GM21360 (cell line): ENCODE measurements around the gene MRPL12.

Experiments used
- ATAC-seq: cut with Tn5 transposase; IDR thresholded peaks from one replicate; pipeline ENCODE4 v1.9.1; 2021; ENCODE audit warnings: mild to moderate bottlenecking, moderate library complexity; ENCODE audit not compliant: unreplicated experiment

Gene MRPL12

DNA sequence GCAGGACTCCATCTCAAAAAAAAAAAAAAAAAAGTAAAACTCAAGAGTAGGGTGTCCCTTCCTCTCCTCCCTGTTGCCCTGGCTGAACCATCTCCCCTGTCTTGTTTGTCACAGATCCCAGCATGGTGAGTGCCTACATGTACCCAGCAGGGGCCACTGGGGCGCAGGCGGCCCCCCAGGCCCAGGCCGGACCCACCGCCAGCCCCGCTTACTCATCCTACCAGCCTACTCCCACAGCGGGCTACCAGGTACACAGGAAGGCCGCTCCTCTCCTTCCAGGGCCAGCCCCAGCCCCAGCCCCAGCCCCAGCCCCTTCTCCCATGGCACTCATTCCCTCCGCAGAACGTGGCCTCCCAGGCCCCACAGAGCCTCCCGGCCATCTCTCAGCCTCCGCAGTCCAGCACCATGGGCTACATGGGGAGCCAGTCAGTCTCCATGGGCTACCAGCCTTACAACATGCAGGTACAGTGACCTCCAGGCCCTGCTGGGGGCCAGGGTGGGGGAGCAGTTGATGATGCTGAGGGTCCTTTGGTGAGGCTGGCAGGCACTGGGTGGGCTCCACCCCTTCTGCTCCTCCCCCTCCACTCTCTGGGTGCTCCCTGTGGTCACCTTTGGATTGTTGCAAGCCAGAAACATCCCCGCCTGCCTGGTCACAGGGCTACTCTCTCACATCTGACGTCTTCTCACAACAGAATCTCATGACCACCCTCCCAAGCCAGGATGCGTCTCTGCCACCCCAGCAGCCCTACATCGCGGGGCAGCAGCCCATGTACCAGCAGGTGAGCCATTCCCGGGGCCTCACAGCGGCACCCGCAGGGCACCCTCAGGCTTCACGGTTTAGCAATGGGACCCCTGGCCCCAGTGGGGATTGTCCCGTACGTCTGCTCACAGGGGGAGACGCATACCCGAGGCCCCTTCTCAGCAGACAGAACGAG lies 2.5 kb upstream of the MRPL12 start:
- ATAC-seq = no peak

DNA sequence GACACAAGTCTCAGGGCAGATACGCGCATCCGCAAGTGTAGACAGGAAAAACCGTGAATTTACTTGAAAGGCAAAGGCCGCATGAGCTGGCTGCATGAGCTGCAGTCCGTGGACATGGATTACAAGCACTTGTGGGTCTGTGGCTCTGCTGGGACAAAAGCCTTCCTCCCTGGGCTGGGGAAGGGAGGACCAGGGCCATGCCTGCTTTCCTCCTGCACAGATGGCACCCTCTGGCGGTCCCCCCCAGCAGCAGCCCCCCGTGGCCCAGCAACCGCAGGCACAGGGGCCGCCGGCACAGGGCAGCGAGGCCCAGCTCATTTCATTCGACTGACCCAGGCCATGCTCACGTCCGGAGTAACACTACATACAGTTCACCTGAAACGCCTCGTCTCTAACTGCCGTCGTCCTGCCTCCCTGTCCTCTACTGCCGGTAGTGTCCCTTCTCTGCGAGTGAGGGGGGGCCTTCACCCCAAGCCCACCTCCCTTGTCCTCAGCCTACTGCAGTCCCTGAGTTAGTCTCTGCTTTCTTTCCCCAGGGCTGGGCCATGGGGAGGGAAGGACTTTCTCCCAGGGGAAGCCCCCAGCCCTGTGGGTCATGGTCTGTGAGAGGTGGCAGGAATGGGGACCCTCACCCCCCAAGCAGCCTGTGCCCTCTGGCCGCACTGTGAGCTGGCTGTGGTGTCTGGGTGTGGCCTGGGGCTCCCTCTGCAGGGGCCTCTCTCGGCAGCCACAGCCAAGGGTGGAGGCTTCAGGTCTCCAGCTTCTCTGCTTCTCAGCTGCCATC lies 1.7 kb upstream of the MRPL12 start:
- no peak for ATAC-seq

DNA sequence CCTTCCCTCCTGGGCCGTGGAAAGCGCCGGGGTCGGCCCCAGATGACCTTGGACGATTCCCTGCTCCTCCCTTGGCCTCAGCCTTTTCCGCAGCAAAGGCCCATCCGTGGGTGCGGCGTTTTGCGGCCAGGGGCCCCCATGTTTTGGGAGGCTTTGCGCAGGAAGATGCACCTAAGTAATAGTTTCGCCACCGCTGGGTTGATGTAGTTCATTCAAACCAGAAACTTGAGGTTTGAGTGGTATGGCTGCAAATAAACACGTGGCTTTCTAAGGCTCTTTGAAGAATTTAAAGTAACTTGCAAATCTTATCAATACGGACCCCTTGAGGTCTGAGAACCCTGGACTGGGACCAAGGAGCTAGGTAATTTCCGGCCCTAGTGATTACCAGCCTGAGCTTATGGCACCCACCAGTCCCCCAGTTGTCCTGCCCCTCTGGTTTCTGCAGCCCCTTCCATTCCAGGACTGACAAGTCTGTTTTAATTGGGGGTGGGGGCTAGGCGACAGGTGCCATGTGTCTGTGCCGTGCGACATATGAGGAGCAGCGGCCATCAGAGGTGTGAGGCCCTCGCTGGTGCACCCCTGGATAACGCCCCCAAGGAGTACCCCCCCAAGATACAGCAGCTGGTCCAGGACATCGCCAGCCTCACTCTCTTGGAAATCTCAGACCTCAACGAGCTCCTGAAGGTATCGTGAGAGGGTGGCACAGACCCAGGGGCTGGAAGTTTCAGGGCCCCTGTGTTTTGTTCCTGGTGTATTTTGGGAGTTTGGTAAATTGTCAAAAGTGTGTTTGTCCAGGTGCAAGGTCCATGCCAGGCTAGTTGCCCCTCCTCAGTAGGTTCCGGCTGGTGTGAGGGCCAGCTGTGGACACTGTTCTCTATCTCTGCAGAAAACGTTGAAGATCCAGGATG lies 834 bp downstream of the MRPL12 start:
- peak; percentile 2 for ATAC-seq

DNA sequence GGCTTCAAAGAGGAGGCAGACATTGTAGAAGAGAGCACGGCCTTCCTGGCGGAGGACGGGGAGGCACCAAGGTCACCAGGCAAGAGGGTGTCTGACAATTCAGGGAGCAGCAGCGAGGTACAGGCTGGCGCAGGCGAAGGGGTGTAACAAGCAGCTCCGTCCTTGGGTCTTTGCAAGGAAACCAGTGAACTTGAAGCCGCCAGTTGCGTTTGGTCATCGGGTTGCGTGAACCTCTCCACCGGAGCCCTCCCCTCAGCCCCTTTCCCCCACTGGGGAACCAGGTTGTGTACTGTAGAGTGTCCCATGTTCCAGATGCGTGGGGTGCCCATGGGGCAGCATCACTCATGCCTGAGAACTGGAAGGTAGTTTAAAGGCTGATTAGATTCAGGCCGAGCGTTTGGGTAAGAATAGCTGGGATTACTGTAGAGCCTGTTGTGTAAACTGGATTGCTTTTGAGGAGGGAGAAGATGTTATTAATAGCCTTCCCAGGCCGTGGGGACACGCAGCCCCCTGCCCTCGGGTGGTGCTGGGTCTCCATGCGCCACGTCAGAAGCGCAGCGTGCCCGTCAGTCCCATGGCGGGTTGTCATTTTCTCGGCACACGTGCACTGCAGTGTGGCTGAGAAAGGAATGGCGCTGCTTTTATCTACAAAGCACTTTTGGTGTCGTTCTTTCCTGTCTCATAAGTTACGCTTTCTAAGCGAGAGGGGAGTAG lies 2.5 kb downstream of the MRPL12 start:
- no peak for ATAC-seq

DNA sequence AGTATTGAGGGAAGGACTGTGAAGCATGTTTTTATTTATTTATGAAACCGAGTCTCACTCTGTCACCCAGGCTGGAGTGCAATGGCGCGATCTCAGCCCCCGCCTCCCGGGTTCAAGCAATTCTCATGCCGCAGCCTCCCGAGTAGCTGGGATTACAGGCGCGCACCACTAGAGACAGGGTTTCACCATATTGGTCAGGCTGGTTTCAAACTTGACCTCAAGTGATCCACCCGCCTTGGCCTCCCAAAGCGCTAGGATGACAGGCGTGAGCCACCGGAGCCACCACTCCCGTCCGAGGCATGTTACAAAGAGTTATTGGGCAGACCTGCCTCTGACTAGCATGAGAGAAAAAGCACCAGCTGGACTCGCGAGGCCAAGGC lies 3.1 kb downstream of the MRPL12 start:
- ATAC-seq = no peak

DNA sequence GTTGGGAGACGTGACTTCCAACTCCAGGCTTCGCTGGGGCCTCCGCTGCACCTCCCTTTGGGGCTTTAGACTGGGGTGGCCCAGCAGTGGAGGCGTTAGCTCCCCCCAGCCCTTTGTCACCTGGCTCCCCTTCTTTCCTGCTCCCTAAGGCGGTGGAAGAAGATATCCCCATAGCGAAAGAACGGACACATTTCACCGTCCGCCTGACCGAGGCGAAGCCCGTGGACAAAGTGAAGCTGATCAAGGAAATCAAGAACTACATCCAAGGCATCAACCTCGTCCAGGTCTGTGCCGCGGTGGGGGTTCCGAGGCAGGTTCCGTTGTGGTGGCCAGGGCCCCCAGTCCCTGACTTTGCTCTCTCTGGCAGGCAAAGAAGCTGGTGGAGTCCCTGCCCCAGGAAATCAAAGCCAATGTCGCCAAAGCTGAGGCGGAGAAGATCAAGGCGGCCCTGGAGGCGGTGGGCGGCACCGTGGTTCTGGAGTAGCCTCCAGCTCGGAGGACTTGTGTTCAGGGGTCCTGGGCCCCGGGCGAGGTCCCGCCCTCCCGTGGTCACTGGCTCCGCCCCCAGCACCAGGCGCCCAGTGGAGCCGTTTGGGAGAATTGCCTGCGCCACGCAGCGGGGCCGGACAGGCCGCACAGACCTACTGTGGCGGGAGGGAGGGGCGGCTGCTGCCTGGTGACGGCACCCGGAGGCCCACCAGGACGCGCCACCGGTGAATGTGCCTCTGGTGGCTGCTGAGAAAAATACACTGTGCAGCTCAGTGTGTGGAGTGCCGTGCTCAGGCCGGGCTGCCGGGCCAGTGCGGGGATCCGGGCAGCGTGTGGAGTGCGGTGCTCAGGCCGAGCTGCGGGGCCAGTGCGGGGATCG lies 3.8 kb downstream of the MRPL12 start:
- no peak for ATAC-seq

DNA sequence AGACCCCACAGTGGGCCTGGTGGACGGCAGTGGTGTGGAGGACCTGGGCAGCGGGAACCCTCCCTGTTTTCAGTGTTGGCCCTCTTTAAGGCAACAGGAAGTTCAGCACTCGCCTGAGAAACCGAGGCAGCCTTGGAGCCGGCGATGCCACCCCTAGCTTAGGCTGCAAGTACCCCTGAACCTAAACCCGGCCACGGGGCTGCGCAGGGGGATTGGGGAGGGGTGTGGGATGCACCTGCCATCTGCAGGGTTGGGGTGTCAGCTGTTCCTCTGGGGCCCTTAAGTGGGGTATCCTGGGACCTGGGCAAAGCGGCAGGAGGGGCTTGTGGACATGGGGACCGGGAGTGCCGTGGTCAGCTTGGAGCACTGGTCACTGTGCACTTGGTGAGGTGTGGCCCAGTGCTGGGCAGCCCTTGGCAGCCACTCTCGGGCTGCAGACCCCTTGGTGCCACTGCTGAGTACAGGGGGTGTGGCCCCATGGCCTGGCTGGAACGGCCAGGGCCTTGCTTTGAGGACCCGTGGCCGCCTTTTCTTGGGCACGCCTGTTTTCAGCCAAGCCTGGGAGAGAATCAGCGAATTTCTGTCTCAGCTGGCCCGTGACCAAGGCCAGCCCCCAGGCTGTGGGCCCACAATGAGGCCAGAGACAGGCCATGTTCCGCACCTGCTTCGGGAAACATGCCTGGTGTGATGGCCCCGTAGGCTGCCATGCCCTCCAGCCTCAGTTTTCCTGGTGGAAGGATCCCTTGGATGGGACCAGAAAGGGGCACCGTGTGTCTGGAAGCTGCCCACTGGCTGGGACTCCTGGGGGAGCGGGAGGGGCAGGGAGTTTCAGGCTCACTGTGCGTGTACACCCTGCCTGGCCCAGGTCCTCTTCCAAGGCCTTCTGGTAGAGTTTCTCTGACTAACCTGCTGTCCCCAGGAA lies 4.8 kb downstream of the MRPL12 start:
- ATAC-seq = no peak

DNA sequence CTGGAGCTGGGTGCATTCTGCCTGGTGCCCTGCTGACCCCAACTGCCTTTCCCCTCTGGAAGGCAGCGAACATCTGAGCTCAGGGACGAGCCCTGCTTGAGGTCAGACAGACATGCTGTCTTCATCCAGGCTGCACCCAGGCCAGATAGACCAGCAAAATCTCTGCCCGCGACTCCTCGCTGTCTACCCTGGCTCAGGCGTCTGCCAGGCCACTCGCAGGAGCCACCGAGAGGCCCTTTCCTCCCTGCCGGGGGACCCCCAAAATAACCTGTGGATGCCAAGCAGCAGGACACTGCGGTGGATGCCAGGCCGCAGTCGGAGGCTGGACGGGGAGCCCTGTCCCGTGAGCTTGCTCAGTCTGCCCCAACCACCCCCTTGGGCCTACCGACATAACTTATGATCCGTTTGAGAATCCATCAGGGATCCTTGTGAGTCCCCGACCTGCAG lies 5.6 kb downstream of the MRPL12 start:
- no peak for ATAC-seq

DNA sequence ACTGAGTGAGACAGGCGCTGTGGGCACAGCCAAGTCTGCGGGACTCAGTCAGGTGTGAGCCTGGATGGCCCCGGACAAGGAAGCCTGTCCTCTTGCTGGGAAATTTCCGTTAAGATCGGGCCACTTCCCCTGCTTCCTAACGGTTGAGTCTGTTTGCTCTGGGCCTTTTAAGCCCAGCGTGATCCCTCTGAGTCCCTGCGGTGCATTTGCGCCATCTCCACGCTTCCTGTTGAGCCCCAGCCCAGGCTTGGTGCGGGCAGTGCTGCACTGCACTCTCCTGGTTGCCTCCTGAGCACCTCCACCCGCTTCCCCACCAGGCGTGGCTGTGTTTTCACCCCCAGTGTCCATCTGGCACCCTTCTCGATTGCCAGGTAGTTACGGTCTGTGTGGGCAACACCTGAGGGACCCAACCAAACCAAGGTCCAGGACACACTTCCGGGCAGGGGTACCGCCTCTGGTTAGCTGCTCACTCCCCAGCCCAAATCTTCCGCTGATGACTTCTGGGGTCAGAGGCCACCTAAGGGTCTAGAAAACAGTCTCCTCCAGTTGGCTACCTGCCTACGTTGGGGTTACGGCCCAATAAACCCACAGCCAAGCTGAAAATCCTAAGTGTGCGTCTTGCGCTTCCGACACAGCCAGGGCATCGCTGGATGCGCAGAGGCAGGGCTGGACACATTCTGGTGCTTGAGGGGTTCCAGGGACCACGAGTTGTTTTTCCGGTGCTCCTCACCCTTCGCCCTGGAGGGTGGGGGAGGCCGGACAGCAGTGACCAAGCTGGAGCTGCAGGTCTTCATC lies 7.5 kb downstream of the MRPL12 start:
- no peak for ATAC-seq

DNA sequence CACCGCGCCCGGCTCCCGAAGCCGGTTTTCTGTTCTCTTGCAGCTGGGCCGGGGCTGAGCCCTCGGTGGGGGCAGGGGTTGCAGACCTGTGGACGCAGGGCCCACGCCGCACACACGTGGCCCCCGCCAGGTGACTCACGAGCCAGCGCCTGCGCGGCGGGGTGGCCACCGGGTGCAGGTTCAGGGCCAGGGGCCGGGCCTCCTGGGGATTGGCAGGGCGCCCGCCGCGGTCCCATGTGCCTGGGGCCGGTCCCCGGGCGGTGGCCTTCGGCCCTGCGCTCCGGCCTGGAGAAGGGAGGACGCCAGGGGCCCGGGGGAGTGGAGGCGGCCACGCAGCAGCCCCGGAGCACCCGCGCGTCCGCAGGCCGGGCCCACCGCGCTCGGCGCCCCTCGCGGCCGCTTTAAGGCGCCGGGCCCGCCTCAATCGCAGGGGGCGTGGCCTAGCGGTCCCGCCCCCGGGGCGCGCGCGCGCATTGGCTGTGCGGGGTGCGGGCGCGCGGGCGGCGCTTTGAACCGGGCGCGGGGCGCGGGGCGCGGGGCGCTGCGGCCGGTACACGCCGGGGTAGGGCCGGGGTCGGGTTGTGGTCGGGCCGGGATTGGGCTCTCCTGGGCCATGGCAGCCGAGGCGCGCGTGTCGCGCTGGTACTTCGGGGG lies 8.8 kb downstream of the MRPL12 start, which contains the start of gene SLC25A10:
Gene SLC25A10 (plus strand): TSS at position 471 of the 654 bp plus-strand sequence. CDS start 143 bp downstream, at position 614.
- peak; percentile 61 for ATAC-seq

DNA sequence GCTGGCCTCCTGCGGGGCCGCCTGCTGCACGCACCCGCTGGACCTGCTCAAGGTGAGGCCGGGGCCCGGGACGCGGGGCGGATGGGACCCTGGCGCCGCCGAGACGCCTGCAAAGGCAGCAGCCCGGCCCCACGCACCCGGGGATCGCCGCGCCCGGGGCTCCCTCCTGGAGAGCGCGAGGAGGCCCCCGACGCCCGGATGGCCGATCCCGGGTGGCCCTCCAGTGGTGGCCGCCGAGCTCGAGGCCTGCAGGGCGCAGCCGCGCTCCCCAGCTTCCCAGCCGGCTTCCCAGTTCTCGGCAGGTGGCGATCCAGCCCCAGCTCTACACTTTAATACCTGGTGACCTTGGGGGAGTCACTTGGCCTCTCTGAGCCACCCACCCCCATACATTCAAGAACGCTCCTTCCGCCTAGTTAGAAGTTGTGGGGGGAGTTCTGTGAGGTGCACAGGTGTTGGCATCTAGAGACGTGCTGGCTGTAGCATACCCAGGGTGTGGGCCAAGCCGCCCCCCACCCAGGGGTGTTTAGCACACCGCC lies 9.4 kb downstream of the MRPL12 start:
- ATAC-seq = peak; percentile 10

DNA sequence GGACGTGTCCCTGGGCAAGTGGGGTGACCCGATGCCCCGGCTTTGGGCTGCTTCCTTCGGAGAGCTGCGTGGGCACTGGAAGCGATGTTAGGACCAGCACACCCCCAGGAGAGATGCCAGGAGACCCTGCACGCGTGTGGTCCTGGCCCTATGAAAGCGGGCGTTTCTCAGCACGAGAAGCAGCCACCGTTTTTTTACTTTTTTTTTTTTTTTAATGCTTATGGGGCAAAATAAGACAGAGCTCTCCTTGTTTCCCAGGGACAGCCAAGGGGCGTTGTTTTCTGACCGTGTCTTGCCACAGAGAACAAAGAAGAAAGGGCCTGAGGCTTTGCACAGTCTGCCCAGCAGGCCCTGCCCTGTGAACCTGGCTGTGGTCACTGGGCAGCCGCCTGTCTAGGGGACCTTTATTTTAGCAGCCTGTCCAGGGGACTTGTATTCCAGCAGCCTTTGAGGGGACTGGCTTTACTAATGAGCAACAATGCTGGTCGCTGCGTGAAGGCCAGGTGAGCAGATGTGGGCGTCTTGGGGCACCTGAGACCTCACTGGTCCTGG lies 9.9 kb downstream of the MRPL12 start:
- no peak for ATAC-seq

DNA sequence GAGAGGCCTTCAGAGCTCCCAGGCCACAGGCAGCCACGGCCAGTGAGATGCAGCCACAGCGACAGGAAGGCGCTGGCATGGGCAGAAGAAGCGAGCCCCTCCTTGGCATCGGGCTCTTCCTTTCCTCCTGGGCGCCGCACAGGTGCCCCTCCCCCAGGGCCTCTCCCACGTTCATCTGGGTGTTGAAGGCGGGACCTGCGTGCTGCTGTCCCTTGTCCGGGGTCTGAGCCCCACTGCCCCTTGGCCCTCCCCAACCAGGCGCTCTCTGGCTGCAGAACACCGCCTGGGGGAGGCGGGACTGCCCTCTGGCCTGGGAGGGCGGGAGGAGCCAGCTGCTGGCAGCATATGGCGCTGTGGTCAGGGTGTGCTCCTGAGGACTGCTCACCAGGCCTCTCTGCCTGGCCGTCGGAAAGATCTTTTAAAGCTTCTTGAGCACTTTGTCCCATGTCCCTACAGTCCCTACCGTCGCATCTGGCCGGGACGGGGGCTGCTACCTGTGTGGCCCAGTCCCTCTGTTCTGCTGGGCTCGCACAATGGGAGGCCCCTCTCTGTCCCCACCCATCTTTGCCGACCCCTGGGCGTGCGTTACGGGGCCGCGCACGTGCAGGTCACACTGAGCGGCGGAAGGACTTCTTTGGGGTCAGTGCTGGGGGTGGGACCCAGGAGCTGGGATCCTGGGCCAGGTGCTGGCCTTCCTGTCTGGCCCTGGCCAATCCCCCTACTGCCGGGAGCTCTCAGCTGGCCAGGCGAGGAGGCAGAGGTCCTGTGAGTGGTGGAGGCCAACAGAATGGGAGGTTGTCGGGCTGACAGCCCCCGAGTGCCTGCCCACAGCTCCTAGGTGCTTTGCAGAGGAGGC lies 10.6 kb downstream of the MRPL12 start:
- no peak for ATAC-seq

DNA sequence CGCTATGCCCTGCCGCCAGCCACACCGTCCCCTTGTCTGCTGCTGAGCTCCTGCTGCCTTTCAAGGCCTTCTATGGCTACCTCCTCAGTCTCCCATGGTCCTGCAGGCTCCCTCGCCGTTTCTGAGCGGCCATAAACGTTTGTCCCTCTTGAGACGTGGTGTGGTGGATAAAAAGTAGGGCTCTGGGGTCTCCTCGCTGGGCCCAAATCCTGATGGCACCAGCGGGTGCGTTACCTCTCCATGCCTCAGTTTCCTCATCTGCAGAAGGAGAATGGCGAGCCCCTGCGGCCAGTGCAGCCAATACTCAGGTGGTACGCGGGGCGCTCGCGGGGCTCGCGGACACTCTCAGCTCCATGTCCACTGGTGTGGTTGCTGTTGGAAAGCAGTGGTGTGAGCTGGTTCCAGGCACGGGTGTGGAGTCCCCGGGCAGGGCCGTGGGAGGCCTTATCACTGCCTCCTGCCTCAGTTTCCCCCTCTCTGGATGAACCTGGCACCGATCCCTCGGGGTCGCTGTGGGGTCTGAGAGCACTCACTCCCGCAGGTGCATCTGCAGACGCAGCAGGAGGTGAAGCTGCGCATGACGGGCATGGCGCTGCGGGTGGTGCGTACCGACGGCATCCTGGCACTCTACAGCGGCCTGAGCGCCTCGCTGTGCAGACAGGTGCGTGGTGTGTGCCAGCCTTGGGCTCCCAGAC lies 11.4 kb downstream of the MRPL12 start:
- ATAC-seq = no peak
